Thoracic aorta (tissue), 2 donors: ENCODE measurements around the gene CSTA. TPM values are rescaled to one million over a fixed set of nuclear protein-coding genes. Genes with fewer than 3 reads are reported as not detected.
A peak's percentile ranks its signal among the peaks of the same experiment; 100 is the strongest.

ENCODE experiments used
- ATAC-seq: fragments of 150-250 bp; one replicate; pipeline ENCODE4 v1.8.0; 2017; ENCODE audit warnings: low read depth; ENCODE audit not compliant: insufficient number of reproducible peaks, low FRiP score
- DNase-seq: peaks from one replicate; pipeline ENCODE4 v3.0.0-alpha.2; 2020; ENCODE audit warnings: low spot score
- H3K27ac ChIP-seq, 2 donors: fragments of 200-600 bp; sonication (generic); 1 replicate in 1 of 2; 2 replicates in 1 of 2; pipeline ENCODE4 v1.5.1; 2016; ENCODE audit warnings: mild to moderate bottlenecking in 2 of 2, moderate library complexity in 2 of 2
- H3K27me3 ChIP-seq: fragments of 200-600 bp; sonication (generic); replicated peaks from 2 replicates; pipeline ENCODE4 v1.6.0; 2016; ENCODE audit warnings: mild to moderate bottlenecking; ENCODE audit not compliant: insufficient read depth
- H3K36me3 ChIP-seq: fragments of 200-600 bp; sonication (generic); one replicate; pipeline ENCODE4 v1.5.1; 2016
- H3K4me1 ChIP-seq, 2 donors: fragments of 200-600 bp; sonication (generic); 1 replicate in 1 of 2; 2 replicates in 1 of 2; pipeline versions ENCODE4 v1.5.1 to v1.6.0; 2016; ENCODE audit warnings: low read depth in 2 of 2, mild to moderate bottlenecking in 1 of 2; ENCODE audit not compliant: control insufficient read depth in 1 of 2
- H3K4me3 ChIP-seq: fragments of 200-600 bp; sonication (generic); 2 replicates; pipeline ENCODE4 v1.5.1; 2016; ENCODE audit warnings: mild to moderate bottlenecking
- H3K9me3 ChIP-seq: fragments of 200-600 bp; sonication (generic); 2 replicates; pipeline ENCODE4 v1.5.1; 2016
- CTCF ChIP-seq: fragments of 200-600 bp; sonication (generic); IDR thresholded peaks from one replicate; pipeline ENCODE4 v1.5.1; 2019; ENCODE audit warnings: antibody characterized with exemption
- total RNA-seq, 2 donors: library from RNA; depleted of rRNA; stranded (reverse); fragments of >200 nt; gene quantifications; one replicate each; pipeline versions ENCODE4 v1.1.0 to v1.2.3, GENCODE V29; 2016

Gene CSTA
- 10 to 100 TPM in 1 of 2 donors, not detected in 1; 12.3 TPM for total RNA-seq

GRCh38 chr3:122324871-122325323 lies at the start of gene CSTA:
Gene CSTA (plus strand): TSS chr3:122325248. CDS start chr3:122325293, 45 bp downstream.
- ATAC-seq = no peak
- Histone ChIP-seq H3K27me3 (no peaks in the 10 kb centered on the region), H3K9me3 (no peaks in the 10 kb centered on the region), H3K27ac (no peak within 1 kb of the TSS), H3K4me3 (peak within 1 kb of the TSS; percentile 46), H3K4me1 (no peaks in the 10 kb centered on the region), H3K36me3 (no peaks in the 10 kb centered on the region)
- DNase-seq = no peak
- TF ChIP-seq CTCF = no peak

GRCh38 chr3:122281891-122282290 lies 43.2 kb upstream of the CSTA start:
- TF ChIP-seq CTCF = no peak
- Histone ChIP-seq H3K9me3 (no peaks in the 10 kb centered on the region), H3K36me3 (no peaks in the 10 kb centered on the region), H3K27ac (no peak overlapping the region), H3K27me3 (no peaks in the 10 kb centered on the region), H3K4me3 (no peak overlapping the region), H3K4me1 (no peaks in the 10 kb centered on the region)
- DNase-seq (no peak), ATAC-seq (no peak)

DNA sequence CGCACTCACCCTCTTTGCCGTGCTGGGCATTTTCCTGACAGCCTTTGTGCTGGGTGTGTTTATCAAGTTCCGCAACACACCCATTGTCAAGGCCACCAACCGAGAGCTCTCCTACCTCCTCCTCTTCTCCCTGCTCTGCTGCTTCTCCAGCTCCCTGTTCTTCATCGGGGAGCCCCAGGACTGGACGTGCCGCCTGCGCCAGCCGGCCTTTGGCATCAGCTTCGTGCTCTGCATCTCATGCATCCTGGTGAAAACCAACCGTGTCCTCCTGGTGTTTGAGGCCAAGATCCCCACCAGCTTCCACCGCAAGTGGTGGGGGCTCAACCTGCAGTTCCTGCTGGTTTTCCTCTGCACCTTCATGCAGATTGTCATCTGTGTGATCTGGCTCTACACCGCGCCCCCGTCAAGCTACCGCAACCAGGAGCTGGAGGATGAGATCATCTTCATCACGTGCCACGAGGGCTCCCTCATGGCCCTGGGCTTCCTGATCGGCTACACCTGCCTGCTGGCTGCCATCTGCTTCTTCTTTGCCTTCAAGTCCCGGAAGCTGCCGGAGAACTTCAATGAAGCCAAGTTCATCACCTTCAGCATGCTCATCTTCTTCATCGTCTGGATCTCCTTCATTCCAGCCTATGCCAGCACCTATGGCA lies 41.1 kb upstream of the CSTA start:
- Histone ChIP-seq H3K4me3 (no peak overlapping the region), H3K27me3 (no peaks in the 10 kb centered on the region), H3K27ac (no peak overlapping the region), H3K36me3 (no peaks in the 10 kb centered on the region), H3K4me1 (no peaks in the 10 kb centered on the region), H3K9me3 (no peaks in the 10 kb centered on the region)
- no peak for TF ChIP-seq CTCF
- DNase-seq = no peak
- ATAC-seq = no peak

DNA sequence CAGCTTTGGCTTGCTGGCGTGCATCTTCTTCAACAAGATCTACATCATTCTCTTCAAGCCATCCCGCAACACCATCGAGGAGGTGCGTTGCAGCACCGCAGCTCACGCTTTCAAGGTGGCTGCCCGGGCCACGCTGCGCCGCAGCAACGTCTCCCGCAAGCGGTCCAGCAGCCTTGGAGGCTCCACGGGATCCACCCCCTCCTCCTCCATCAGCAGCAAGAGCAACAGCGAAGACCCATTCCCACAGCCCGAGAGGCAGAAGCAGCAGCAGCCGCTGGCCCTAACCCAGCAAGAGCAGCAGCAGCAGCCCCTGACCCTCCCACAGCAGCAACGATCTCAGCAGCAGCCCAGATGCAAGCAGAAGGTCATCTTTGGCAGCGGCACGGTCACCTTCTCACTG lies 40.6 kb upstream of the CSTA start:
- Histone ChIP-seq H3K36me3 (no peaks in the 10 kb centered on the region), H3K27ac (no peak overlapping the region), H3K27me3 (no peaks in the 10 kb centered on the region), H3K4me3 (no peak overlapping the region), H3K9me3 (no peaks in the 10 kb centered on the region), H3K4me1 (no peaks in the 10 kb centered on the region)
- DNase-seq = no peak
- TF ChIP-seq CTCF = no peak
- no peak for ATAC-seq

GRCh38 chr3:122294359-122294758 lies 30.7 kb upstream of the CSTA start:
- ATAC-seq (no peak), DNase-seq (no peak)
- H3K4me1 ChIP-seq = peaks cover 0 to 8% of the 10 kb centered on the region in 2 donors
- H3K9me3 ChIP-seq = no peaks in the 10 kb centered on the region
- no peaks in the 10 kb centered on the region for H3K27me3 ChIP-seq
- no peak for TF ChIP-seq CTCF
- no peaks in the 10 kb centered on the region for H3K36me3 ChIP-seq
- no peak overlapping the region for H3K4me3 ChIP-seq
- no peak overlapping the region for H3K27ac ChIP-seq
